Hepatocyte (in vitro differentiated cells): ENCODE data around the gene GIMD1. TPM values are rescaled to one million over a fixed set of nuclear protein-coding genes. Genes with fewer than 3 reads are reported as not detected.

Experiments
- DNase-seq: peaks from one replicate; pipeline ENCODE4 v3.0.0-alpha.2; 2016; ENCODE audit warnings: low spot score
- H2AFZ ChIP-seq: fragments of 200-600 bp; sonication (generic); 2 replicates; pipeline ENCODE4 v1.6.0; 2016; ENCODE audit warnings: antibody characterized with exemption, mild to moderate bottlenecking
- H3K27ac ChIP-seq: fragments of 200-600 bp; sonication (generic); 2 replicates; pipeline ENCODE4 v1.5.1; 2016; ENCODE audit warnings: mild to moderate bottlenecking
- H3K27me3 ChIP-seq: fragments of 200-600 bp; sonication (generic); 2 replicates; pipeline ENCODE4 v1.6.1; 2016
- H3K36me3 ChIP-seq: fragments of 200-600 bp; sonication (generic); replicated peaks from 2 replicates; pipeline ENCODE4 v1.5.1; 2016; ENCODE audit warnings: low read depth; ENCODE audit not compliant: insufficient read depth
- H3K4me1 ChIP-seq: fragments of 200-600 bp; sonication (generic); 2 replicates; pipeline ENCODE4 v1.5.1; 2016; ENCODE audit warnings: mild to moderate bottlenecking, moderate library complexity; ENCODE audit not compliant: insufficient read depth
- H3K4me2 ChIP-seq: fragments of 200-600 bp; sonication (generic); 2 replicates; pipeline ENCODE4 v1.6.0; 2016
- H3K4me3 ChIP-seq: fragments of 200-600 bp; sonication (generic); 2 replicates; pipeline ENCODE4 v1.5.1; 2016; ENCODE audit warnings: mild to moderate bottlenecking
- H3K79me2 ChIP-seq: fragments of 200-600 bp; sonication (generic); 2 replicates; pipeline ENCODE4 v1.6.0; 2017; ENCODE audit warnings: mild to moderate bottlenecking
- H3K9me2 ChIP-seq: fragments of 200-600 bp; sonication (generic); replicated peaks from 2 replicates; pipeline ENCODE4 v1.6.0; 2017; ENCODE audit warnings: mild to moderate bottlenecking; ENCODE audit not compliant: insufficient read depth
- H3K9me3 ChIP-seq: fragments of 200-600 bp; sonication (generic); 2 replicates; pipeline ENCODE4 v1.5.1; 2016; ENCODE audit warnings: low read depth, mild to moderate bottlenecking
- H4K20me1 ChIP-seq: fragments of 200-600 bp; sonication (generic); 2 replicates; pipeline ENCODE4 v1.6.0; 2016; ENCODE audit warnings: mild to moderate bottlenecking; ENCODE audit not compliant: insufficient read depth, poor library complexity, severe bottlenecking
- EZH2 ChIP-seq: fragments of 200-600 bp; sonication (generic); IDR thresholded peaks from 2 replicates; pipeline ENCODE4 v1.6.1; 2016; ENCODE audit warnings: antibody characterized with exemption, mild to moderate bottlenecking, borderline replicate concordance
- EZH2phosphoT487 ChIP-seq: fragments of 200-600 bp; sonication (generic); IDR thresholded peaks from one replicate; pipeline ENCODE4 v1.6.1; 2018; ENCODE audit warnings: antibody characterized with exemption, mild to moderate bottlenecking, low read depth, moderate library complexity; ENCODE audit not compliant: unreplicated experiment, severe bottlenecking
- WGBS: methylation state at CpG from one replicate; pipeline ENCODE4 v1.1.6; 2016; ENCODE audit warnings: low lambda C conversion rate; ENCODE audit errors: missing lambda C conversion rate; 5-methylcytosine and 5-hydroxymethylcytosine counted together
- polyA plus RNA-seq: library from polyadenylated mRNA; unstranded; fragments of >200 nt; fragmentation: Nextera tagmentation; extraction: Ambion mirVana; gene quantifications from 2 replicates; pipeline ENCODE4 v1.2.1, GENCODE V29; 2016
- total RNA-seq: library from RNA; depleted of rRNA; stranded (reverse); fragments of >200 nt; gene quantifications from 2 replicates; pipeline ENCODE4 v1.2.3, GENCODE V29; 2014
- TF ChIP-seq, protein P1 (sequence below): fragments of 200-600 bp; sonication (generic); IDR thresholded peaks from 2 replicates; pipeline ENCODE4 v1.5.1; 2016; ENCODE audit warnings: antibody characterized with exemption, mild to moderate bottlenecking; ENCODE audit not compliant: poor library complexity

Gene GIMD1
- total and polyA plus RNA-seq, 2 experiments from 2014 or later: not detected

DNA sequence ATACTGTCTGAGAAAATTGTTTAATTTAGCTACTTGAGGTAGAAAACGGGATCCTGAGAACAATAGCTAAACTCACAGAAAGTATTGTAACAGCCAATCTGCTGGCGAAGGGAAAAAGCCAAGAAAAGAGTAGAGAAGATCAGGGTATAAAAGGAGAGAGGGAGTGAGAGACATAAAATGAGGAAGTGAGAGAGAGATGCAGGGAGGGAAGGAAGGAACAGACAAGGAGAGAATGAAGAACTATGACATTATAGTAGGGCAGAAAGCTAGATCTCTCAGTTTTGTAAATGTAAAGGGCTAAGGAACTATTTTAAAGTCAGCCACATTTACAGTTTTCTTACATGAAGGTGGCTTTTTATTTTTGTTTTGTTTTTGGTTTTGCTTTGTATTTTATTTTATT lies 1.6 kb upstream of the GIMD1 start:
- 81% methylated on average over 2 of the region's 2 CpGs for WGBS
- no peak overlapping the region for H3K27ac ChIP-seq
- no peaks in the 10 kb centered on the region for H3K4me1 ChIP-seq
- no peak overlapping the region for H2AFZ ChIP-seq
- no peaks in the 10 kb centered on the region for H3K27me3 ChIP-seq
- H3K4me3 ChIP-seq: no peak overlapping the region
- H4K20me1 ChIP-seq: no peaks in the 10 kb centered on the region
- no peak for DNase-seq
- H3K4me2 ChIP-seq: no peak overlapping the region
- H3K9me2 ChIP-seq: no peaks in the 10 kb centered on the region
- TF ChIP-seq, protein P1, sequence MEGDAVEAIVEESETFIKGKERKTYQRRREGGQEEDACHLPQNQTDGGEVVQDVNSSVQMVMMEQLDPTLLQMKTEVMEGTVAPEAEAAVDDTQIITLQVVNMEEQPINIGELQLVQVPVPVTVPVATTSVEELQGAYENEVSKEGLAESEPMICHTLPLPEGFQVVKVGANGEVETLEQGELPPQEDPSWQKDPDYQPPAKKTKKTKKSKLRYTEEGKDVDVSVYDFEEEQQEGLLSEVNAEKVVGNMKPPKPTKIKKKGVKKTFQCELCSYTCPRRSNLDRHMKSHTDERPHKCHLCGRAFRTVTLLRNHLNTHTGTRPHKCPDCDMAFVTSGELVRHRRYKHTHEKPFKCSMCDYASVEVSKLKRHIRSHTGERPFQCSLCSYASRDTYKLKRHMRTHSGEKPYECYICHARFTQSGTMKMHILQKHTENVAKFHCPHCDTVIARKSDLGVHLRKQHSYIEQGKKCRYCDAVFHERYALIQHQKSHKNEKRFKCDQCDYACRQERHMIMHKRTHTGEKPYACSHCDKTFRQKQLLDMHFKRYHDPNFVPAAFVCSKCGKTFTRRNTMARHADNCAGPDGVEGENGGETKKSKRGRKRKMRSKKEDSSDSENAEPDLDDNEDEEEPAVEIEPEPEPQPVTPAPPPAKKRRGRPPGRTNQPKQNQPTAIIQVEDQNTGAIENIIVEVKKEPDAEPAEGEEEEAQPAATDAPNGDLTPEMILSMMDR: no peak
- TF ChIP-seq EZH2phosphoT487 (no peak), EZH2 (no peak)
- no peaks in the 10 kb centered on the region for H3K79me2 ChIP-seq
- H3K36me3 ChIP-seq: no peaks in the 10 kb centered on the region
- no peaks in the 10 kb centered on the region for H3K9me3 ChIP-seq

DNA sequence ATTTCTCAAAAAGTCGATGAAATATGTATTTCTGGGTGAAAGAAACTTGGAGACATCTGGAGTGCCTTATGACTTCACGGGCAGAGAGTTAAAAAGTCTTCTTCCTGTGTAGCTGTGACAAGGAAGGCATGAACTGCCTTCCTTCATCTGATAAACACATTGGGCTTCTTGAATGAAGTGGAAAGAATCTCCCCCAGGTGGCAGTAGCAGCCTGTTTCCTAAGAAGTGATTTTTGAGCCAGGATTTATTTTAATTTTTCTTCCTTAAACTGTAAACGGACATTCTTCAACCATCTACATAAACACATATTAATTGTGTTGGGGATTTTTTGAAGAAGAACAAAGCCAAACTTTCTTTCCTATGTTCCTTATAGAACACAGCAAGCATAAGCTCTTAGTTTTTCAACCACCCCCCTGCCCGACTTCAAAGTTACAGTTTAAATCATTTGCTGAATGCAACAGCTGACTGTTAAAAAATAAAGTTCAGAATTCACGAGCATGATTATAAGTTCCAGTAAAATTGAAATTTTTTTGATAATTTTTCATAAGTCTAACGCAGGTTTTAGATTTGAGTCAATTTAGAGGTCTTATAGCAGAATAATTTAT lies 980 bp upstream of the GIMD1 start:
- no peaks in the 10 kb centered on the region for H3K9me3 ChIP-seq
- peak; percentile 83 for DNase-seq
- H3K4me2 ChIP-seq: peak overlapping the region; percentile 45
- H3K79me2 ChIP-seq: no peaks in the 10 kb centered on the region
- no peak overlapping the region for H2AFZ ChIP-seq
- 28% methylated on average over 6 of the region's 6 CpGs for WGBS
- TF ChIP-seq EZH2phosphoT487: no peak
- TF ChIP-seq, protein P1: peak; percentile 91
- no peaks in the 10 kb centered on the region for H4K20me1 ChIP-seq
- no peaks in the 10 kb centered on the region for H3K9me2 ChIP-seq
- H3K27me3 ChIP-seq: no peaks in the 10 kb centered on the region
- no peak overlapping the region for H3K27ac ChIP-seq
- H3K4me1 ChIP-seq: no peaks in the 10 kb centered on the region
- H3K36me3 ChIP-seq: no peaks in the 10 kb centered on the region
- H3K4me3 ChIP-seq: no peak overlapping the region

DNA sequence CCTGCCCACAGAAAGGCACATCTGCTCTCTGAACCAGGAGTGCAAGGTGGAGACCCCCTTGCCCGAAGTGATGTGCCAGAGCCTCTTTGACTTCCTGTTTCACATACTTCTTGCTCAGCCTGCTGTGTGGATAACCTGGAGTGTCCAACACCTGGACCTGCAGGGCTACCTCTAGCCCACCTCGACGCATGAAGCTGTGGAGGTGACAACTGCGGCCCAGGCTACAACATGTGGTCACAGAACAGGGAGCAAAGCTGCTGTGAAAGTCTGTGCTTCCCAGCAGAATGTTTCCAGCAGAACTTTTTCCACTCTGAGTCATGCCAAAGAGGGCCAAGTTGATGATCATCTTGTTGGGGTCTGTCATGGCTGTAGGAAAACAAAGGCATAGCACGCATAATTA lies 1.5 kb downstream of the GIMD1 start:
- H3K9me3 ChIP-seq: no peaks in the 10 kb centered on the region
- no peaks in the 10 kb centered on the region for H3K79me2 ChIP-seq

More for the DNA sequence above, 1.5 kb downstream of the GIMD1 start:
- Histone ChIP-seq H2AFZ (no peak overlapping the region), H3K36me3 (no peaks in the 10 kb centered on the region), H3K4me1 (no peaks in the 10 kb centered on the region), H3K4me2 (no peak overlapping the region), H3K9me2 (no peaks in the 10 kb centered on the region), H3K27me3 (no peaks in the 10 kb centered on the region), H4K20me1 (no peaks in the 10 kb centered on the region), H3K27ac (no peak overlapping the region), H3K4me3 (no peak overlapping the region)
- DNase-seq: no peak
- TF ChIP-seq, protein P1: no peak
- no peak for TF ChIP-seq EZH2
- no peak for TF ChIP-seq EZH2phosphoT487
- WGBS: 92% methylated on average over 5 of the region's 5 CpGs
